IMR-90 (cell line): ENCODE results near the gene CD33. TPM values are rescaled to one million over a fixed set of nuclear protein-coding genes. Genes with fewer than 3 reads are reported as not detected.

Experiments
- ATAC-seq: fragments of 200-7000 bp; cut with Tn5 transposase; 2 replicates; pipeline ENCODE4 v1.9.1; 2020; ENCODE audit warnings: low read depth, mild to moderate bottlenecking, moderate library complexity
- BruUV-seq: library from RNA; stranded (reverse); fragments of 400-500 nt; replicated peaks from 2 replicates; lab custom pipeline; 2021; lab: Mats Ljungman, UMichigan
- CTCF ChIA-PET: fragments of 300-600 bp; formaldehyde crosslinking; extraction: SDS; loops from one replicate; lab custom pipeline; 2021; ENCODE audit warnings: antibody characterized with exemption; lab: Yijun Ruan, JAX
- POLR2A ChIA-PET: fragments of 300-600 bp; sonication (Branson Sonifier 250); formaldehyde crosslinking; loops from one replicate; lab custom pipeline; 2022; ENCODE audit warnings: antibody characterized with exemption; ENCODE audit not compliant: unreplicated experiment; lab: Charles Lee
- DNase-seq: peaks from one replicate; pipeline ENCODE4 v3.0.0; 2013
- H2AFZ ChIP-seq: replicated peaks from 2 replicates; pipeline ENCODE3; 2013; ENCODE audit warnings: low read length, mild to moderate bottlenecking; ENCODE audit not compliant: poor library complexity
- H2AK5ac ChIP-seq: 2 replicates; pipeline ENCODE4 v1.6.1; 2013; ENCODE audit warnings: low read depth, low read length, inconsistent platforms
- H2AK9ac ChIP-seq: replicated peaks from 2 replicates; pipeline ENCODE3; 2013; ENCODE audit warnings: mild to moderate bottlenecking, low read depth, low read length, moderate library complexity; ENCODE audit not compliant: poor library complexity
- H2BK120ac ChIP-seq: 2 replicates; pipeline ENCODE4 v1.6.1; 2013; ENCODE audit warnings: low read depth, low read length, inconsistent platforms
- H2BK15ac ChIP-seq: 3 replicates; pipeline ENCODE4 v1.6.1; 2013; ENCODE audit warnings: low read depth, low read length, inconsistent platforms
- H2BK20ac ChIP-seq: 2 replicates; pipeline ENCODE4 v1.6.1; 2013; ENCODE audit warnings: low read depth, mild to moderate bottlenecking, inconsistent platforms, low read length, moderate library complexity
- H2BK5ac ChIP-seq: 2 replicates; pipeline ENCODE4 v1.6.1; 2013; ENCODE audit warnings: mild to moderate bottlenecking, low read depth, low read length, inconsistent platforms; ENCODE audit not compliant: poor library complexity, severe bottlenecking
- H3K14ac ChIP-seq: replicated peaks from 2 replicates; pipeline ENCODE4 v1.6.1; 2013; ENCODE audit warnings: low read depth, low read length, inconsistent platforms
- H3K18ac ChIP-seq: 2 replicates; pipeline ENCODE4 v1.6.1; 2013; ENCODE audit warnings: low read depth, low read length, control low read depth
- H3K23ac ChIP-seq: 2 replicates; pipeline ENCODE4 v1.6.1; 2013; ENCODE audit warnings: low read depth, low read length, inconsistent platforms
- H3K27ac ChIP-seq: 2 replicates; pipeline ENCODE4 v1.5.1; 2013; ENCODE audit warnings: mild to moderate bottlenecking, control low read depth, low read length; ENCODE audit not compliant: insufficient read depth
- H3K27me3 ChIP-seq: 2 replicates; pipeline ENCODE4 v1.6.1; 2013; ENCODE audit warnings: low read length; ENCODE audit not compliant: control insufficient read depth, insufficient read depth
- H3K36me3 ChIP-seq: 2 replicates; pipeline ENCODE4 v1.6.1; 2013; ENCODE audit warnings: low read length, mixed read lengths; ENCODE audit not compliant: control insufficient read depth, insufficient read depth
- H3K4ac ChIP-seq: 2 replicates; pipeline ENCODE4 v1.6.1; 2013; ENCODE audit warnings: low read depth, low read length, inconsistent platforms
- H3K4me1 ChIP-seq: 2 replicates; pipeline ENCODE4 v1.6.1; 2013; ENCODE audit warnings: low read length, mixed read lengths; ENCODE audit not compliant: control insufficient read depth, insufficient read depth
- H3K4me2 ChIP-seq: 2 replicates; pipeline ENCODE4 v1.6.1; 2013; ENCODE audit warnings: low read depth, mild to moderate bottlenecking, control low read depth, low read length, moderate library complexity
- H3K4me3 ChIP-seq: 2 replicates; pipeline ENCODE4 v1.5.1; 2013; ENCODE audit warnings: low read depth, mild to moderate bottlenecking, control low read depth, low read length, moderate library complexity; ENCODE audit not compliant: insufficient read depth
- H3K56ac ChIP-seq: 2 replicates; pipeline ENCODE4 v1.6.1; 2013; ENCODE audit warnings: low read length, inconsistent platforms; ENCODE audit not compliant: insufficient read depth; ENCODE audit errors: extremely low read depth
- H3K79me1 ChIP-seq, 2 experiments: 2 replicates each; pipeline ENCODE4 v1.6.1; 2013; ENCODE audit warnings: low read length in 2 of 2, inconsistent platforms in 1 of 2, low read depth in 1 of 2
- H3K9ac ChIP-seq: 2 replicates; pipeline ENCODE4 v1.6.1; 2013; ENCODE audit warnings: low read depth, low read length, control low read depth
- H3K9me1 ChIP-seq: 2 replicates; pipeline ENCODE4 v1.6.1; 2013; ENCODE audit warnings: low read length, inconsistent platforms; ENCODE audit not compliant: insufficient read depth
- H3K9me3 ChIP-seq: 2 replicates; pipeline ENCODE4 v1.6.1; 2013; ENCODE audit warnings: low read length; ENCODE audit not compliant: control insufficient read depth, insufficient read depth
- H4K20me1 ChIP-seq: 2 replicates; pipeline ENCODE4 v1.6.1; 2013; ENCODE audit warnings: low read length, inconsistent platforms; ENCODE audit not compliant: insufficient read depth
- H4K5ac ChIP-seq: 2 replicates; pipeline ENCODE4 v1.6.1; 2013; ENCODE audit warnings: mild to moderate bottlenecking, low read depth, low read length, control low read depth
- H4K8ac ChIP-seq, 2 experiments: 2 replicates each; pipeline ENCODE4 v1.6.1; 2013; ENCODE audit warnings: low read depth in 2 of 2, low read length in 2 of 2, control low read depth in 1 of 2, inconsistent platforms in 1 of 2
- H4K91ac ChIP-seq: 2 replicates; pipeline ENCODE4 v1.6.1; 2013; ENCODE audit warnings: low read depth, low read length, inconsistent platforms; ENCODE audit not compliant: insufficient read depth
- CEBPB ChIP-seq: IDR thresholded peaks from 2 replicates; pipeline ENCODE4 v1.6.1; 2012; ENCODE audit warnings: low read depth, low read length, improper control_type of control experiment
- CHD1 ChIP-seq: IDR thresholded peaks from 2 replicates; pipeline ENCODE4 v1.6.1; 2012; ENCODE audit warnings: low read depth, low read length, improper control_type of control experiment
- POLR2A ChIP-seq: IDR thresholded peaks from 2 replicates; pipeline ENCODE4 v1.6.1; 2012; ENCODE audit warnings: mild to moderate bottlenecking, low read depth, low read length
- RAD21 ChIP-seq: IDR thresholded peaks from 2 replicates; pipeline ENCODE4 v1.6.1; 2012; ENCODE audit warnings: low read length, improper control_type of control experiment
- RFX5 ChIP-seq: IDR thresholded peaks from 2 replicates; pipeline ENCODE4 v1.8.0; 2012; ENCODE audit warnings: low read depth, mild to moderate bottlenecking, low read length, moderate library complexity
- WGBS, 2 experiments: methylation state at CpG; one replicate each; pipeline versions ENCODE4 v1.1.5 to v1.1.7; 2013; ENCODE audit warnings: missing lambda C conversion rate in 2 of 2; ENCODE audit not compliant: insufficient read length in 1 of 2; ENCODE audit errors: extremely low coverage in 2 of 2; 5-methylcytosine and 5-hydroxymethylcytosine counted together
- dilution Hi-C: fragments of 300-500 bp; cut with HindIII; formaldehyde crosslinking; loops from one replicate; pipeline ENCODE4 v1.14.3; 2018; ENCODE audit warnings: low sequenced_read_pairs; ENCODE audit not compliant: unreplicated experiment
- in situ Hi-C: fragments of 300-500 bp; cut with MboI; formaldehyde crosslinking; loops from 3 replicates; pipeline ENCODE4 v1.14.3; 2019; ENCODE audit warnings: low sequenced_read_pairs, inconsistent platforms, mixed read lengths
- intact Hi-C: fragments of 100-400 bp; cut with micrococcal nuclease; formaldehyde crosslinking; loops from 2 replicates; pipeline ENCODE4 v1.10.0; 2022
- polyA plus RNA-seq, 3 experiments: library from polyadenylated mRNA; depleted of rRNA; stranded (reverse); fragments of >200 nt; gene quantifications; 2 replicates each; pipeline ENCODE4 v1.2.3, GENCODE V29; 2012; ENCODE audit warnings: low replicate concordance in 1 of 3
- total RNA-seq: library from RNA; depleted of rRNA; stranded (reverse); fragments of >200 nt; gene quantifications from 2 replicates; pipeline ENCODE4 v1.2.3, GENCODE V29; 2012
- TF ChIP-seq, protein P1 (sequence below): conservative IDR thresholded peaks from 2 replicates; pipeline ENCODE4 v1.5.1; 2012; ENCODE audit warnings: mild to moderate bottlenecking, low read depth, low read length, improper control_type of control experiment
- TF ChIP-seq, protein P2 (sequence below): fragments of 150-350 bp; IDR thresholded peaks from 2 replicates; pipeline ENCODE4 v1.6.1; 2017; ENCODE audit warnings: mild to moderate bottlenecking, antibody characterized with exemption, low read length, low read depth
- TF ChIP-seq, protein P3 (sequence below): fragments of 150-350 bp; IDR thresholded peaks from 2 replicates; pipeline ENCODE4 v1.6.1; 2016; ENCODE audit warnings: low read depth, mild to moderate bottlenecking, low read length, moderate library complexity, borderline replicate concordance

Gene CD33
- total and polyA plus RNA-seq, 2 of the 4 experiments (the other 2 are of a cell fraction), result not detected

DNA sequence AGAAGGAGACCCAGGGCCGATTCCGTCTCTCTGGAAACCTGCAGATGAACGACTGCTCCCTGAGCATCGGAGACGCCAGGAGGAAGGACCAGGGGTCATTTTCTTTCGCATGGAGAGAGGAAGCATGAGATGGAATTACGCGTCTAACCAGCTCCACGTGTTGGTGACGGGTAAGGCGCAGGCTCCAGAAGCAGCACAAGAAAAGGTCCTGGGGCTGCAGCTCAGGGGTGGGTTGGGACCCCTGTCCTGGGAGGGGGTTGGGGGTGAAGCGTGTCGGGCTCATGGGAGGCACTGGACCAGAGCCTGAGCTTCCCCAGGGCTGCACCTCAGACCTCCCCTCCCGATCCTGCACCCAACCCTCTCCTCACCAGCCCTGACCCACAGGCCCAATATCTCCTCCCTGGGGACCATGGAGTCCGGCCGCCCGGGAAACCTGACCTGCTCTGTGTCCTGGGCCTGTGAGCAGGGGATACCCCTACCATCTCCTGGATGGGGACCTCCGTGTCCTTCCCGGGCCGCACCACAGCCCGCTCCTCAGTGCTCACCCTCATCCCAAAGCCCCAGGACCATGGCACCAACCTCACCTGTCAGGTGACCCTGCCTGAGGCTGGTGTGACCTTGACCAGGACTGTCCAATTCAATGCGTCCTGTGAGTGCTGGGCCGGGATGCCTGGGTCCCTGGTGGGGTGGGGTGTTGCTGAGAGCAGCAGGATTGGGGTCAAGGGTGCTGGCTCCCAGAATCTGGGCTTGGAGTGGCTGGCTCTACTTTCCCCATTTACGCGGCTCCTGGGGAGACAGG is 39.6 kb upstream of the CD33 start:
- DNase-seq, result no peak

More for the DNA sequence above, 39.6 kb upstream of the CD33 start:
- ChIA-PET CTCF (no interaction called here), POLR2A (no interaction called here)
- no peak overlapping the region for H3K14ac ChIP-seq
- 69% methylated on average over 11 of the region's 25 CpGs; no CpG with 5 or more reads in 1 of the 2 experiments for WGBS, 2 experiments
- BruUV-seq, result no TSS peak
- H2BK5ac ChIP-seq, result no peak overlapping the region
- H4K8ac ChIP-seq, result no peak overlapping the region
- no peak overlapping the region for H3K27ac ChIP-seq
- no peak overlapping the region for H4K5ac ChIP-seq
- no peak overlapping the region for H3K23ac ChIP-seq
- no peak overlapping the region for H2AK5ac ChIP-seq
- H3K18ac ChIP-seq, result no peak overlapping the region
- TF ChIP-seq RAD21, result no peak
- no peak for TF ChIP-seq RFX5
- no peak for TF ChIP-seq CHD1
- TF ChIP-seq POLR2A, result no peak
- TF ChIP-seq, protein P1, sequence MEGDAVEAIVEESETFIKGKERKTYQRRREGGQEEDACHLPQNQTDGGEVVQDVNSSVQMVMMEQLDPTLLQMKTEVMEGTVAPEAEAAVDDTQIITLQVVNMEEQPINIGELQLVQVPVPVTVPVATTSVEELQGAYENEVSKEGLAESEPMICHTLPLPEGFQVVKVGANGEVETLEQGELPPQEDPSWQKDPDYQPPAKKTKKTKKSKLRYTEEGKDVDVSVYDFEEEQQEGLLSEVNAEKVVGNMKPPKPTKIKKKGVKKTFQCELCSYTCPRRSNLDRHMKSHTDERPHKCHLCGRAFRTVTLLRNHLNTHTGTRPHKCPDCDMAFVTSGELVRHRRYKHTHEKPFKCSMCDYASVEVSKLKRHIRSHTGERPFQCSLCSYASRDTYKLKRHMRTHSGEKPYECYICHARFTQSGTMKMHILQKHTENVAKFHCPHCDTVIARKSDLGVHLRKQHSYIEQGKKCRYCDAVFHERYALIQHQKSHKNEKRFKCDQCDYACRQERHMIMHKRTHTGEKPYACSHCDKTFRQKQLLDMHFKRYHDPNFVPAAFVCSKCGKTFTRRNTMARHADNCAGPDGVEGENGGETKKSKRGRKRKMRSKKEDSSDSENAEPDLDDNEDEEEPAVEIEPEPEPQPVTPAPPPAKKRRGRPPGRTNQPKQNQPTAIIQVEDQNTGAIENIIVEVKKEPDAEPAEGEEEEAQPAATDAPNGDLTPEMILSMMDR, result no peak
- TF ChIP-seq, protein P2, sequence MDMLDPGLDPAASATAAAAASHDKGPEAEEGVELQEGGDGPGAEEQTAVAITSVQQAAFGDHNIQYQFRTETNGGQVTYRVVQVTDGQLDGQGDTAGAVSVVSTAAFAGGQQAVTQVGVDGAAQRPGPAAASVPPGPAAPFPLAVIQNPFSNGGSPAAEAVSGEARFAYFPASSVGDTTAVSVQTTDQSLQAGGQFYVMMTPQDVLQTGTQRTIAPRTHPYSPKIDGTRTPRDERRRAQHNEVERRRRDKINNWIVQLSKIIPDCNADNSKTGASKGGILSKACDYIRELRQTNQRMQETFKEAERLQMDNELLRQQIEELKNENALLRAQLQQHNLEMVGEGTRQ, result no peak
- TF ChIP-seq, protein P3, sequence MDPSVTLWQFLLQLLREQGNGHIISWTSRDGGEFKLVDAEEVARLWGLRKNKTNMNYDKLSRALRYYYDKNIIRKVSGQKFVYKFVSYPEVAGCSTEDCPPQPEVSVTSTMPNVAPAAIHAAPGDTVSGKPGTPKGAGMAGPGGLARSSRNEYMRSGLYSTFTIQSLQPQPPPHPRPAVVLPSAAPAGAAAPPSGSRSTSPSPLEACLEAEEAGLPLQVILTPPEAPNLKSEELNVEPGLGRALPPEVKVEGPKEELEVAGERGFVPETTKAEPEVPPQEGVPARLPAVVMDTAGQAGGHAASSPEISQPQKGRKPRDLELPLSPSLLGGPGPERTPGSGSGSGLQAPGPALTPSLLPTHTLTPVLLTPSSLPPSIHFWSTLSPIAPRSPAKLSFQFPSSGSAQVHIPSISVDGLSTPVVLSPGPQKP, result no peak
- TF ChIP-seq CEBPB, result no peak
- peaks cover 4% of the 10 kb centered on the region; the same call in 1 of the 2 replicates for H3K9me3 ChIP-seq
- H2AFZ ChIP-seq, result no peak overlapping the region
- in situ Hi-C loops (no loop called here), intact Hi-C loops (no loop called here), dilution Hi-C loops (no loop called here)
- H2BK20ac ChIP-seq, result no peak overlapping the region
- H2AK9ac ChIP-seq, result no peak overlapping the region
- H3K4me1 ChIP-seq, result no peaks in the 10 kb centered on the region
- no peak overlapping the region for H3K9ac ChIP-seq
- no peaks in the 10 kb centered on the region for H3K36me3 ChIP-seq
- no peak overlapping the region for H3K4me2 ChIP-seq
- no peak overlapping the region for H4K91ac ChIP-seq
- no peak overlapping the region for H3K4me3 ChIP-seq
- ATAC-seq, result no peak
- no peak overlapping the region for H3K4ac ChIP-seq
- no peaks in the 10 kb centered on the region for H4K20me1 ChIP-seq
- H3K79me1 ChIP-seq, result no peaks in the 10 kb centered on the region
- H2BK120ac ChIP-seq, result no peak overlapping the region
- H3K27me3 ChIP-seq, result no peaks in the 10 kb centered on the region
- H3K56ac ChIP-seq, result no peak overlapping the region
- no peak overlapping the region for H2BK15ac ChIP-seq
- no peaks in the 10 kb centered on the region for H3K9me1 ChIP-seq
